Measurements from ENCODE around the gene KLHDC2.
A peak's percentile ranks its signal among the peaks of the same experiment; 100 is the strongest.
"Not testable (repeated sequence)": the region's sequence is repeated elsewhere in the genome, so short reads cannot be mapped to it uniquely, and the experiment has no call there.

Gene KLHDC2

DNA sequence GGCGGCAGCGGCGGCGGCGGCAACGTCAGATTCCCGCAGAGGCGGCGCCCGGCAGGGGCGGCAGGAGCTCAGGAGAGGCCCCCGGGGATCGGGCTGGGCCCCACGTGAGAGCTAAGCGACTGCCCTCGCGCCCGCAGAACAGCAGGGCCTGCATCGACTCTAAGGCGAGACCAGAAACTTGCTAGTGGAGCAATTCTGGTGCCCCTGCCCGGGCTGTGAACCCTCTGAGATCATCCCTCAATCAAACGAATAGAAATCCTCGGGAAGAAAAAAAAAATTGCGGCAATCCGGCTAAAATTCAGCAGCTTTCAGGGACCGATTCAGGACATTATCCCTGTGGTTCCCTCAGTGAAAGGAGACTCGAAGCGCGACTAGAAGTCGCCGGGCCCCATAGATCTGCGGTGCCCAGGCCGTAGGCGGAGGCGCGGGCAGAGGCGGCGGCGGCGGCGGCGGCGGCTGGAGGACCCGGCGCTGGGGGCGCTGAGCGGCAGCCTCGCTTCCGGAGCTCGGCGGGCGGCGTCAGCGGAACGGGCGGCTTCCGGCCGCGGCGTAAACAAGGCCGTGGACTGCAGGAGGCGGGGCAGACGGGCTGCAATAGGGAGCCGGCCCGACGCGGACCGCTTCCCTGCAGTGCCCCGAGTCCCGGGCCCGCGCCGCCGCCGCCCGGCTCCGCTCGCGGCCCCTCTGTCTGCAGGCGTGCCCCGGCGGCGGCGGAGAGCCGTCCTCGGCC, at the start of gene KLHDC2:
Gene KLHDC2, plus strand, starts transcription at position 583 of the 730 bp plus-strand sequence. CDS start 316 bp downstream, outside the sequence.
- DNase-seq (ENCODE audit: low spot score): peak; percentile 88

GRCh38 chr14:49720744-49721143, 47.2 kb upstream of the KLHDC2 start:
- no peak for DNase-seq (ENCODE audit: low spot score)

DNA sequence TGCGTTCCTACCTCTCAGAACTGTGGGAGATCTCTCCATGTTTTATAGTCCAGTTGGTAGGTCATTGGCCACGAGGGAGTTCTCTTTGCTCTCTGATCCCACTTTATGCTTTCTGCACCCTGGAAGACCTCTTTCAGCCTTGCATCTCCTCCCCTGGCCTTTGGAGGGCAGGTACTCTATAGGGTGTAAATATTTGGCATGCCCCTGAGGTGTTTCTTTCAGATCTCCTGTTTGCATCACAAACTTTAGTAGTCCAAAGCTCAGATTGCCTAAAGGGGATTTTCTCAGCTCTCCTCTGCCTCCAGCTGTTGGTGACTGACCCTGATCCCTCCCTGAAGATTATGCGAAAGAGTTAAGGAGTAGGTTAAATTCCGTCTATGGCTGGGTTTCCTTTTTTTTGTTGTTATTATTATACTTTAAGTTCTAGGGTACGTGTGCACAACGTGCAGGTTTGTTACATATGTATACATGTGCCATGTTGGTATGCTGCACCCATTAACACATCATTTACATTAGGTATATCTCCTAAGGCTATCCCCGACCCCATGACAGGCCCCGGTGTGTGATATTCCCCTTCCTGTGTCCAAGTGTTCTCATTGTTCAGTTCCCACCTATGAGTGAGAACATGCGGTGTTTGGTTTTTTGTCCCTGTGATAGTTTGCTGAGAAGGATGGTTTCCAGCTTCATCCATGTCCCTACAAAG, 46.1 kb upstream of the KLHDC2 start:
- DNase-seq (ENCODE audit: low spot score): not testable (repeated sequence)

- no peak for DNase-seq (ENCODE audit: low spot score)
Observed at GRCh38 chr14:49727171-49727570, 40.8 kb upstream of the KLHDC2 start.

- DNase-seq (ENCODE audit: low spot score): no peak
Observed at GRCh38 chr14:49732896-49733295, 35.1 kb upstream of the KLHDC2 start.

DNA sequence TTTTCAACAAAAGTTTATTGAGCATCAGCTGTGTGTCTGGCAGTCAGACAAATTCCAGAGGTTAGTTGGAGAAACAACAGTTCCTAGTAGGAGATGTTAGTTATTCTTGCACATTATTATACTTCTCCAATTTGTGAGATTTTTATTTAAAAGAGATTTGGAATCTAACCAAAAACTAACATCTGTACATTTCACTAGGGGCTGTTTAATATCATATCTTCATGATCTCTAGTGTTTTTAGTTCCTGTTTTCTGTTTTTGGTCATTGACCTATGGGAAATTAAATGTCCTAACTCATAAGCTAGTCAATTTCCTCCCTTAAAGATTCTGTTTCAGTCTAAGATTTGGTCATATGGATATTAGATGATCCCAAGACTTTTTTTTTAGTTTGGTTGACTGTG, 34.1 kb upstream of the KLHDC2 start:
- no peak for DNase-seq (ENCODE audit: low spot score)

- not testable (repeated sequence) for DNase-seq (ENCODE audit: low spot score)
Observed at GRCh38 chr14:49735669-49736068, 32.3 kb upstream of the KLHDC2 start.

GRCh38 chr14:49745191-49745590, 22.8 kb upstream of the KLHDC2 start:
- DNase-seq (ENCODE audit: low spot score): no peak

- not testable (repeated sequence) for DNase-seq (ENCODE audit: low spot score)
Observed at GRCh38 chr14:49746476-49746875, 21.5 kb upstream of the KLHDC2 start.

DNA sequence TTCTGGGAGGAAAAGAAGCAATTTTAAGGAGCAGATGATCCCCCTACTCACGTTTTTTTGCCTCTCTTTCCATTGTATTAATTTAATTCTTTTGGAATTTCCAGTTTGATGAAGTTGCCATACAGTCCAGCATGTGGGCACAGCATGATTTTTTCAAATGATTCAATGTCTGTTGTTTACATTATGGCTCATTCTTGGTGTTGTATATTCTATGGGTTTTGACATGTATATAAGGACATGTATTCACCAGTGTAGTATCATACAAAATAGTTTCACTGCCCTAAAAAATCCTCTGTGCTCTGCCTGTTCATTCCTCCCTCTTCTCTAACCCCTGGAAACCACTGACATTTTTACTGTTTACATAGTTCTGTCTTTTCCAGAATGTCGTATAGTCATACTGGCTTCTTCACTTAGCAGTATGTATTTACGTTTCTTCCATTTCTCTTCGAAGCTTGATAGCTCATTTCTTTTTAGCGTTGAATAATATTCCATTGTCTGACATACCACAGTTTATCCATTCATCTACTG, 13.3 kb upstream of the KLHDC2 start:
- no peak for DNase-seq (ENCODE audit: low spot score)

DNA sequence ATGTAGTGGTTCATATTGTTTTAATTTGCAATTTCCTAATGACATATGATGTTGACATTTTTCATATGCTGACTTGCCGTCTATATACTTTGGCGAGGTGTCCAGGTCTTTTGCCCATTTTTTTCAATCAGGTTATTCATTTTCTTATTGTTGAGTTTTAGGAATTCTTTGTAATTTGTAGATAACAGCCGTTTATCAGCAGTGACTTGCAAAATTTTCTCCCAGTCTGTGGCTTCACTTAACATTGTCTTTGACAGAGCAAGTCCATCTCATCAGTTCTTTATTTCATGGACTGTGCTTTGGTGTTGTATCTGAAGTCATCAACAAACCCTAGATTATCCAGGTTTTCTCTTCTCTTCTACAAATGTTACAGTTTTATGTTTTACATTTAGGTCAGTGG, 12.6 kb upstream of the KLHDC2 start:
- DNase-seq (ENCODE audit: low spot score): no peak

GRCh38 chr14:49761839-49762551, 6.0 kb upstream of the KLHDC2 start:
- DNase-seq (ENCODE audit: low spot score): no peak

DNA sequence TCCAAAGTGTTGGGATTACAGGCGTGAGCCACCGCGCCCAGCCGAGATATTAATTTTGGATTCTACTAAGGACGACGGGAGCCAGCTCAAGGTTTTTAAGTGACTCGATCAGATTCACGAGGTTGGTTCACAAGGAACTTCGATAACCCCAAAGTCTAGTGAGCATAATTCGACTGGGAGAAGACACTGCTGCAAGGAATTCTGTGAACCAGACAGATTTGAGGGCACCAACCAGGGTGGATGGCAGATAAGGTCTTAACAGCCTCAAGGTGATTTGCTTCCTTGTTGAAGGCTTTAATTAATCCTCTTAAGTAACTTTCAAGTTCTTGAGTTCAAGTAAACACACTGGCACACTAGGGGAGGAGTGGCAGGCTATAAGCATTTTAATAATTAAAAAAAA, 1.1 kb upstream of the KLHDC2 start:
- no peak for DNase-seq (ENCODE audit: low spot score)

DNA sequence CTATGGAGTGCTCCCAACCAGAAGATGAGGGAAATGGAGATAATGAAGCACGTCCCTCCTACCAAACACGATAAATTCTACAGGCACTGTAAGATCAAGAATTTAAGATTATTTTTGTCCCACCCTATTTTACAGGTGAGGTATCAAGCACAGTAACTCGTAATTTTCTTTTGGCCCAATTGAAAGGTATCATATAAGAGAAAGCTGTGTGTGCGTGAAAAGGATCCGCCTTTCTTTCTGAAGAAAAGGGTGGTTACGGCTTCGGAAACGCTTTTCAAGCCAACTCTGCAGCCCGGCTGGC, 733 bp upstream of the KLHDC2 start:
- no peak for DNase-seq (ENCODE audit: low spot score)

DNA sequence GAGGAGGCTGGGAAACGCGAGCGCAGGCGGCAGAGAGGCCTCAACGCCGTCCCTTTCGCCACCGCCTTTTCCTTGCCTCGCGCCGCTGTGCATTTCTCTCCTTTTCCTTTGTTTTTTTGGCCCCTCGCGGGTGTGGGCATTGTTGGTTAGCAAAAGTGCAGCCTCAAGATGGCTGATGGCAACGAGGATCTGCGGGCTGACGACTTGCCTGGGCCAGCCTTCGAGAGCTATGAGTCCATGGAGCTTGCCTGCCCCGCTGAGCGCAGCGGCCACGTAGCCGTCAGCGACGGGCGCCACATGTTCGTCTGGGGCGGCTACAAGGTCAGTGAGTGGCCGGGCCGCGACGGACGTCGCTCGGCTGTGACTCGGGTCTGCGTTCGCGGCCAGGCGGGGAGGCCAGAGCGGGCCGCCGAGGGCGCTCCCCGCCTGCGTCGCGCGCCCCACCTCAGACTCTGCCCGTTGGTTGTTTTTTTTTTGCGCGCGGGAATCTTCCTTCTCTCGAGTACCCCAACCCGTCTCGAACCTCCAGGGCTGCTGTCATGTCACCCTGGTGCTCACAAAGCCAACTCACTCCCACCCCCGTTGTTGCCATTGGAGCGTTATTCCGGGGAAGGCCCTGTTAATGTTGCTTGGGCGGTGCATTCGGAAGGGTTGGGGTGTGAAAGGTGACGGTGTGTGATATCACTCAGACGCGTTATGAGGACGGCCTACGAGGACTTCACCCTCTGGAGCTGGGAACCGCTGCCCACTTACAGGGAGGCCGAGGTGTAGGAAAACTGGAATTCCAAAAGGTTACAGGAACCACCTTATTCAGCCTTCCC, 558 bp downstream of the KLHDC2 start:
- DNase-seq (ENCODE audit: low spot score): peak; percentile 78

GRCh38 chr14:49769171-49769570, 1.2 kb downstream of the KLHDC2 start:
- DNase-seq (ENCODE audit: low spot score): peak; percentile 21

GRCh38 chr14:49769581-49770211, 1.7 kb downstream of the KLHDC2 start:
- DNase-seq (ENCODE audit: low spot score): no peak

- no peak for DNase-seq (ENCODE audit: low spot score)
Observed at GRCh38 chr14:49770212-49770817, 2.4 kb downstream of the KLHDC2 start.

GRCh38 chr14:49771691-49772090, 3.7 kb downstream of the KLHDC2 start:
- not testable (repeated sequence) for DNase-seq (ENCODE audit: low spot score)

GRCh38 chr14:49774106-49774505, 6.2 kb downstream of the KLHDC2 start:
- DNase-seq (ENCODE audit: low spot score): no peak

DNA sequence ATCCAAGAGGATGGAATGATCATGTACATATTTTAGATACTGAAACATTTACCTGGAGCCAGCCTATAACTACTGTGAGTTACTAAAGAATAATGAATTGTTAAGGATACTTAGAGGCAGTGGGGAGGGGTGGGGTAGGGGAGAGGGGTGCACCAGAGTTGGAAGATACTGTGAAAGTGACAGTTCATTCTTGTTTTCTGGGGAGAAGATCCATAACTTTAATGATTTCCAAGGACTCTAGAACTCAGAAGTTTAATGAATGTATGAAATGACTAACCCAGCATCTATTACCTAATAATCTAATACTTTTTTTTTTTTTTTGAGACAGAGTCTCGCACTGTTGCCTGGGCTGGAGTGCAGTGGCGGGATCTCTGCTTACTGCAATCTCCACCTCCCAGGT, 10.5 kb downstream of the KLHDC2 start:
- DNase-seq (ENCODE audit: low spot score): no peak
